Measurements from ENCODE around the gene CENPS.

Gene CENPS

GRCh38 chr1:10474613-10475507 is 44.6 kb downstream of the CENPS start, which contains the start of gene PEX14:
Gene PEX14 (plus strand): TSS chr1:10474950. CDS start chr1:10474967, 17 bp downstream.
- H3K4me1 ChIP-seq, result peaks cover 0 to 37% (median 25%) of the 10 kb centered on the region in 4 donors
- peaks cover 0 to under 1% (median 0%) of the 10 kb centered on the region in 3 donors for H3K36me3 ChIP-seq
- TF ChIP-seq CTCF (IDR thresholded peaks at IDR 0.05), result no peak
- intact Hi-C loops (cut with DNase I; ENCODE audit: low total_unique reads), result no loop called here
- H3K4me3 ChIP-seq, result peak within 1 kb of the TSS; percentile 88 to 98
- peak within 1 kb of the TSS; percentile 84 to 89 for H3K27ac ChIP-seq
- no peaks in the 10 kb centered on the region for H3K9me3 ChIP-seq
- no peaks in the 10 kb centered on the region for H3K27me3 ChIP-seq
- DNase-seq, result peak; percentile 84 to 89

GRCh38 chr1:10475510-10475909 is 45.3 kb downstream of the CENPS start:
- intact Hi-C loops (cut with DNase I; ENCODE audit: low total_unique reads), result no loop called here
- Histone ChIP-seq H3K4me1 (peaks cover 0 to 37% (median 25%) of the 10 kb centered on the region in 4 donors), H3K27me3 (no peaks in the 10 kb centered on the region), H3K27ac (peak overlapping the region; percentile 84 to 89), H3K4me3 (peak overlapping the region; percentile 88 to 98), H3K9me3 (no peaks in the 10 kb centered on the region), H3K36me3 (no peaks in the 10 kb centered on the region)
- no peak for TF ChIP-seq CTCF (IDR thresholded peaks at IDR 0.05)
- DNase-seq, result no peak

GRCh38 chr1:10479296-10479695 is 49.1 kb downstream of the CENPS start:
- H3K4me1 ChIP-seq, result peaks cover 0 to 21% (median 11%) of the 10 kb centered on the region in 4 donors
- no peaks in the 10 kb centered on the region for H3K9me3 ChIP-seq
- H3K36me3 ChIP-seq, result no peaks in the 10 kb centered on the region
- no peak for TF ChIP-seq CTCF (IDR thresholded peaks at IDR 0.05)
- H3K4me3 ChIP-seq, result no peak overlapping the region
- no peak overlapping the region for H3K27ac ChIP-seq
- no peaks in the 10 kb centered on the region for H3K27me3 ChIP-seq
- intact Hi-C loops (cut with DNase I; ENCODE audit: low total_unique reads), result no loop called here
- no peak for DNase-seq

- Histone ChIP-seq H3K9me3 (no peaks in the 10 kb centered on the region), H3K36me3 (no peaks in the 10 kb centered on the region), H3K27ac (no peak overlapping the region), H3K4me1 (peaks cover 0 to 14% (median 9%) of the 10 kb centered on the region in 4 donors), H3K27me3 (no peaks in the 10 kb centered on the region), H3K4me3 (no peak overlapping the region)
- no peak for DNase-seq
- intact Hi-C loops (cut with DNase I; ENCODE audit: low total_unique reads), result no loop called here
- TF ChIP-seq CTCF (IDR thresholded peaks at IDR 0.05), result no peak
Observed at GRCh38 chr1:10480614-10481013, 50.4 kb downstream of the CENPS start.

GRCh38 chr1:10484521-10484920 is 54.3 kb downstream of the CENPS start:
- Histone ChIP-seq H3K36me3 (no peaks in the 10 kb centered on the region), H3K4me3 (no peak overlapping the region), H3K4me1 (no peaks in the 10 kb centered on the region), H3K27me3 (no peaks in the 10 kb centered on the region), H3K9me3 (no peaks in the 10 kb centered on the region), H3K27ac (no peak overlapping the region)
- DNase-seq, result no peak
- intact Hi-C loops (cut with DNase I; ENCODE audit: low total_unique reads), result no loop called here
- no peak for TF ChIP-seq CTCF (IDR thresholded peaks at IDR 0.05)
